ENCODE results near the gene DPYSL4. TPM values are rescaled to one million over a fixed set of nuclear protein-coding genes. Genes with fewer than 3 reads are reported as not detected.

DPYSL4 gene
- polyA plus RNA-seq, 1 experiment: 5.3 TPM

GRCh38 chr10:132173185-132173584 is 13.6 kb upstream of the DPYSL4 start:
- ChIA-PET CTCF (no interaction called here), POLR2A (no interaction called here)
- TF ChIP-seq CTCF (IDR thresholded peaks at IDR 0.05; ENCODE audit: insufficient read depth, low read depth, low read length): no peak
- DNase-seq (ENCODE audit: low read depth): no peak
- H3K4me3 ChIP-seq (ENCODE audit: low read depth, low read length): no peak overlapping the region
- no peaks in the 10 kb centered on the region for H3K36me3 ChIP-seq (ENCODE audit: control insufficient read depth, insufficient read depth, low read length)
- H3K27me3 ChIP-seq (ENCODE audit: control insufficient read depth, insufficient read depth, low read length): peaks cover 27% of the 10 kb centered on the region

- no peak for TF ChIP-seq CTCF (IDR thresholded peaks at IDR 0.05; ENCODE audit: insufficient read depth, low read depth, low read length)
- DNase-seq (ENCODE audit: low read depth): no peak
- H3K36me3 ChIP-seq (ENCODE audit: control insufficient read depth, insufficient read depth, low read length): no peaks in the 10 kb centered on the region
- peaks cover 27% of the 10 kb centered on the region for H3K27me3 ChIP-seq (ENCODE audit: control insufficient read depth, insufficient read depth, low read length)
- H3K4me3 ChIP-seq (ENCODE audit: low read depth, low read length): no peak overlapping the region
- POLR2A ChIA-PET: no interaction called here
- CTCF ChIA-PET: no interaction called here
Observed at GRCh38 chr10:132174237-132174636, 12.5 kb upstream of the DPYSL4 start.

- Histone ChIP-seq H3K36me3 (ENCODE audit: control insufficient read depth, insufficient read depth, low read length) (no peaks in the 10 kb centered on the region), H3K27me3 (ENCODE audit: control insufficient read depth, insufficient read depth, low read length) (peaks cover 29% of the 10 kb centered on the region), H3K4me3 (ENCODE audit: low read depth, low read length) (no peak overlapping the region)
- no peak for DNase-seq (ENCODE audit: low read depth)
- POLR2A ChIA-PET: no interaction called here
- CTCF ChIA-PET: no interaction called here
- TF ChIP-seq CTCF (IDR thresholded peaks at IDR 0.05; ENCODE audit: insufficient read depth, low read depth, low read length): no peak
Observed at GRCh38 chr10:132175408-132175807, 11.3 kb upstream of the DPYSL4 start.

- H3K27me3 ChIP-seq (ENCODE audit: control insufficient read depth, insufficient read depth, low read length): peaks cover 29% of the 10 kb centered on the region
- ChIA-PET POLR2A (no interaction called here), CTCF (no interaction called here)
- no peak for TF ChIP-seq CTCF (IDR thresholded peaks at IDR 0.05; ENCODE audit: insufficient read depth, low read depth, low read length)
- DNase-seq (ENCODE audit: low read depth): no peak
- H3K36me3 ChIP-seq (ENCODE audit: control insufficient read depth, insufficient read depth, low read length): no peaks in the 10 kb centered on the region
- H3K4me3 ChIP-seq (ENCODE audit: low read depth, low read length): no peak overlapping the region
Observed at GRCh38 chr10:132175907-132176581, 10.7 kb upstream of the DPYSL4 start.

- no peak for TF ChIP-seq CTCF (IDR thresholded peaks at IDR 0.05; ENCODE audit: insufficient read depth, low read depth, low read length)
- ChIA-PET CTCF (no interaction called here), POLR2A (no interaction called here)
- Histone ChIP-seq H3K36me3 (ENCODE audit: control insufficient read depth, insufficient read depth, low read length) (no peaks in the 10 kb centered on the region), H3K27me3 (ENCODE audit: control insufficient read depth, insufficient read depth, low read length) (peaks cover 29% of the 10 kb centered on the region), H3K4me3 (ENCODE audit: low read depth, low read length) (no peak overlapping the region)
- no peak for DNase-seq (ENCODE audit: low read depth)
Observed at GRCh38 chr10:132176623-132177500, 9.9 kb upstream of the DPYSL4 start.
